Measurements from ENCODE around the gene ZNF175.

ZNF175 gene

GRCh38 chr19:51570962-51571575 is at the start of gene ZNF175:
Gene ZNF175 (plus strand): TSS chr19:51571283. CDS start chr19:51573330, 2,047 bp downstream.
- DNase-seq, result peak; percentile 93 to 94

- no peak for DNase-seq
Measured at GRCh38 chr19:51521357-51521756, 49.7 kb upstream of the ZNF175 start.

- no peak for DNase-seq
Measured at GRCh38 chr19:51521781-51522180, 49.3 kb upstream of the ZNF175 start.

GRCh38 chr19:51524666-51525264 is 46.3 kb upstream of the ZNF175 start:
- no peak for DNase-seq

- DNase-seq, result no peak
Measured at GRCh38 chr19:51525651-51526050, 45.4 kb upstream of the ZNF175 start.

- DNase-seq, result no peak
Measured at GRCh38 chr19:51529301-51529700, 41.8 kb upstream of the ZNF175 start.

- DNase-seq, result no peak
Measured at GRCh38 chr19:51530616-51531015, 40.5 kb upstream of the ZNF175 start.

- peak; percentile 98 to 99 for DNase-seq
Measured at GRCh38 chr19:51531349-51532315, 39.5 kb upstream of the ZNF175 start, which contains the start of gene SIGLEC6. Gene SIGLEC6 (minus strand): TSS chr19:51531670. CDS start chr19:51531648, 22 bp downstream.

GRCh38 chr19:51535535-51535934 is 35.5 kb upstream of the ZNF175 start:
- no peak for DNase-seq

GRCh38 chr19:51539821-51540366 is 31.2 kb upstream of the ZNF175 start:
- DNase-seq, result no peak

- no peak for DNase-seq
Measured at GRCh38 chr19:51541458-51542357, 29.4 kb upstream of the ZNF175 start.

- DNase-seq, result no peak
Measured at GRCh38 chr19:51542699-51543098, 28.4 kb upstream of the ZNF175 start.

- DNase-seq, result no peak
Measured at GRCh38 chr19:51544038-51544437, 27.0 kb upstream of the ZNF175 start.

- peak; percentile 15 to 51 for DNase-seq
Measured at GRCh38 chr19:51546107-51546649, 24.9 kb upstream of the ZNF175 start.

- peak; percentile 95 to 98 for DNase-seq
Measured at GRCh38 chr19:51546650-51547396, 24.3 kb upstream of the ZNF175 start.

- DNase-seq, result peak; percentile 80 to 83
Measured at GRCh38 chr19:51547397-51548212, 23.5 kb upstream of the ZNF175 start.

GRCh38 chr19:51548213-51548651 is 22.9 kb upstream of the ZNF175 start:
- DNase-seq, result no peak

GRCh38 chr19:51548891-51549305 is 22.2 kb upstream of the ZNF175 start:
- DNase-seq, result no peak

GRCh38 chr19:51549533-51550324 is 21.4 kb upstream of the ZNF175 start:
- no peak for DNase-seq

All from Kasumi-1 (cell line).